ENCODE measurements around the gene GK.

DNA sequence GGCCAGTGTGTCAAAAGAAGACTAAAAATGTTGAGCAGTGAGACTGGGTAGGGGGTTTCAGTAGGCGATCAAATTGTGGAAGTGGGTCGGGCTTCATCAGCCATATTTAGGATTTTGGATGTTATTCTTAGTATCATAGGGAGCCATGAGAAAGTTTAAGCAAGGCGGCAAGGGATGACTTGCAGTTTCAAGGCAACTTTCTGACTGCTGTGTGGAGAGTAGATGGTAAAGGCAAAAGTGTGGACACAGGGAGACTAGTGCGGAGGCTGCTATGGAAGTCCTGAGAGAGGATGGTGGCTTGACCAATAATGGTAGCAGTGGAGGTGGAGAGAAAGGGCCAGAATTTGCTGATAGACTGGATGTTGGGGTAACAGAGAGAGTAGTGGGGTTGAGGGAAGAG, 15.4 kb downstream of the GK start:
- TF ChIP-seq, protein P1, sequence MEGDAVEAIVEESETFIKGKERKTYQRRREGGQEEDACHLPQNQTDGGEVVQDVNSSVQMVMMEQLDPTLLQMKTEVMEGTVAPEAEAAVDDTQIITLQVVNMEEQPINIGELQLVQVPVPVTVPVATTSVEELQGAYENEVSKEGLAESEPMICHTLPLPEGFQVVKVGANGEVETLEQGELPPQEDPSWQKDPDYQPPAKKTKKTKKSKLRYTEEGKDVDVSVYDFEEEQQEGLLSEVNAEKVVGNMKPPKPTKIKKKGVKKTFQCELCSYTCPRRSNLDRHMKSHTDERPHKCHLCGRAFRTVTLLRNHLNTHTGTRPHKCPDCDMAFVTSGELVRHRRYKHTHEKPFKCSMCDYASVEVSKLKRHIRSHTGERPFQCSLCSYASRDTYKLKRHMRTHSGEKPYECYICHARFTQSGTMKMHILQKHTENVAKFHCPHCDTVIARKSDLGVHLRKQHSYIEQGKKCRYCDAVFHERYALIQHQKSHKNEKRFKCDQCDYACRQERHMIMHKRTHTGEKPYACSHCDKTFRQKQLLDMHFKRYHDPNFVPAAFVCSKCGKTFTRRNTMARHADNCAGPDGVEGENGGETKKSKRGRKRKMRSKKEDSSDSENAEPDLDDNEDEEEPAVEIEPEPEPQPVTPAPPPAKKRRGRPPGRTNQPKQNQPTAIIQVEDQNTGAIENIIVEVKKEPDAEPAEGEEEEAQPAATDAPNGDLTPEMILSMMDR (IDR thresholded peaks at IDR 0.05; ENCODE audit: extremely low read depth in 1 of 2, insufficient read depth in 1 of 2, low read depth in 1 of 2, low read length in 2 of 2), result no peak
- TF ChIP-seq EZH2 (IDR thresholded peaks at IDR 0.05; ENCODE audit: borderline replicate concordance, low read depth, low read length, severe bottlenecking), result no peak
- TF ChIP-seq FOS (IDR thresholded peaks at IDR 0.05; ENCODE audit: borderline replicate concordance, insufficient read depth, low read length), result no peak
- TF ChIP-seq, protein P2, sequence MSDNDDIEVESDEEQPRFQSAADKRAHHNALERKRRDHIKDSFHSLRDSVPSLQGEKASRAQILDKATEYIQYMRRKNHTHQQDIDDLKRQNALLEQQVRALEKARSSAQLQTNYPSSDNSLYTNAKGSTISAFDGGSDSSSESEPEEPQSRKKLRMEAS (IDR thresholded peaks at IDR 0.05; ENCODE audit: insufficient read depth, insufficient read length), result no peak
- no peak for TF ChIP-seq MYC (IDR thresholded peaks at IDR 0.05; ENCODE audit: low read depth, low read length)
- no peak for TF ChIP-seq POLR2AphosphoS5 (IDR thresholded peaks at IDR 0.05; ENCODE audit: insufficient read depth, low read depth, low read length)
- TF ChIP-seq POLR2A (IDR thresholded peaks at IDR 0.05; ENCODE audit: low read depth, low read length), result no peak
